Right atrium auricular region (tissue), 2 donors: ENCODE measurements around the gene SORCS3. TPM values are rescaled to one million over a fixed set of nuclear protein-coding genes. Genes with fewer than 3 reads are reported as not detected.

Experiments
- DNase-seq: peaks from one replicate; pipeline ENCODE4 v3.0.0-alpha.2; 2019; ENCODE audit warnings: low spot score
- H3K27ac ChIP-seq, 2 donors: fragments of 200-600 bp; sonication (generic); 1 replicate in 1 of 2; 2 replicates in 1 of 2; pipeline ENCODE4 v1.5.1; 2016 to 2019
- H3K27me3 ChIP-seq, 2 donors: fragments of 200-600 bp; sonication (generic); one replicate each; pipeline versions ENCODE4 v1.5.1 to v1.6.0; 2017 to 2019
- H3K36me3 ChIP-seq: fragments of 200-600 bp; sonication (generic); one replicate; pipeline ENCODE4 v1.5.1; 2016
- H3K4me1 ChIP-seq, 2 donors: fragments of 200-600 bp; sonication (generic); one replicate each; pipeline versions ENCODE4 v1.5.1 to v1.6.0; 2017 to 2019
- H3K4me3 ChIP-seq, 2 donors: fragments of 200-600 bp; sonication (generic); 1 replicate in 1 of 2; 2 replicates in 1 of 2; pipeline ENCODE4 v1.5.1; 2017 to 2019; ENCODE audit warnings: mild to moderate bottlenecking in 1 of 2, moderate library complexity in 1 of 2
- H3K9me3 ChIP-seq, 2 donors: fragments of 200-600 bp; sonication (generic); one replicate each; pipeline ENCODE4 v1.5.1; 2019
- CTCF ChIP-seq, 2 donors: fragments of 200-600 bp; sonication (generic); IDR thresholded peaks; one replicate each; pipeline ENCODE4 v1.5.1; 2019; ENCODE audit warnings: antibody characterized with exemption in 2 of 2
- total RNA-seq, 2 donors: library from RNA; depleted of rRNA; stranded (reverse); fragments of >200 nt; gene quantifications; one replicate each; pipeline ENCODE4 v1.1.0, GENCODE V29; 2016

Gene SORCS3
- total RNA-seq, 2 donors from 2014 or later: 0.07 TPM; not detected in 1

GRCh38 chr10:105259201-105259600, 618.1 kb downstream of the SORCS3 start:
- no peak for TF ChIP-seq CTCF (IDR thresholded peaks at IDR 0.05)
- DNase-seq: no peak
- H3K27me3 ChIP-seq: no peaks in the 10 kb centered on the region

GRCh38 chr10:105262666-105263065, 621.6 kb downstream of the SORCS3 start:
- no peak for DNase-seq
- no peaks in the 10 kb centered on the region for H3K27me3 ChIP-seq
- H3K4me3 ChIP-seq: no peak overlapping the region
- no peaks in the 10 kb centered on the region for H3K4me1 ChIP-seq
- no peak overlapping the region for H3K27ac ChIP-seq
- no peak for TF ChIP-seq CTCF (IDR thresholded peaks at IDR 0.05)
- H3K9me3 ChIP-seq: no peaks in the 10 kb centered on the region
- H3K36me3 ChIP-seq: no peaks in the 10 kb centered on the region

More at GRCh38 chr10:105259201-105259600, 618.1 kb downstream of the SORCS3 start:
- H3K4me1 ChIP-seq: no peaks in the 10 kb centered on the region
- H3K9me3 ChIP-seq: no peaks in the 10 kb centered on the region
- H3K36me3 ChIP-seq: no peaks in the 10 kb centered on the region
- H3K4me3 ChIP-seq: no peak overlapping the region
- H3K27ac ChIP-seq: no peak overlapping the region

GRCh38 chr10:105266966-105267539, 626.0 kb downstream of the SORCS3 start:
- Histone ChIP-seq H3K4me1 (no peaks in the 10 kb centered on the region), H3K27ac (no peak overlapping the region), H3K27me3 (no peaks in the 10 kb centered on the region), H3K9me3 (no peaks in the 10 kb centered on the region), H3K4me3 (no peak overlapping the region), H3K36me3 (no peaks in the 10 kb centered on the region)
- DNase-seq: no peak
- no peak for TF ChIP-seq CTCF (IDR thresholded peaks at IDR 0.05)

DNA sequence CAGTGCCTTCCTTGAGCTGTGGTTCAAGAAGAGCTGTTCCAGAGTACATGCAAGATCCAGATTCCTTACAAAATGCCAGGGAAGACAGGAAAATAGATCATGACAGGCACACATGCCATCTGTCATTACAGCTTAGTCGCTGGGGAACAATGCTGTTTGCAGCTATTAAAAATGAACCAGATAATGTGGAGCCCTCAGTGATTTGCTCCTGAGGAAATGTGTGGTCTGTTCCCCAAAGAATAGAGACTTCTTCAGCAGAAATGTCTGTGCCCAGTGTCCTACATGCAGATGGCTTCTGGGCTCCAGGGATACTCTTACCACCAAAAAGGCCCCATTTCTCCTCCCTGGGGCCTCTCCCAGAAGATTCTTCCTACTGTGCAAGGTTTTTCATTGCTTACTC, 627.9 kb downstream of the SORCS3 start:
- Histone ChIP-seq H3K9me3 (no peaks in the 10 kb centered on the region), H3K4me1 (no peaks in the 10 kb centered on the region), H3K27ac (no peak overlapping the region), H3K36me3 (no peaks in the 10 kb centered on the region), H3K27me3 (no peaks in the 10 kb centered on the region), H3K4me3 (no peak overlapping the region)
- TF ChIP-seq CTCF (IDR thresholded peaks at IDR 0.05): no peak
- no peak for DNase-seq

- H3K4me1 ChIP-seq: no peaks in the 10 kb centered on the region
- no peak overlapping the region for H3K27ac ChIP-seq
- H3K4me3 ChIP-seq: no peak overlapping the region
- H3K9me3 ChIP-seq: no peaks in the 10 kb centered on the region
- no peaks in the 10 kb centered on the region for H3K36me3 ChIP-seq
- H3K27me3 ChIP-seq: no peaks in the 10 kb centered on the region
- DNase-seq: no peak
- no peak for TF ChIP-seq CTCF (IDR thresholded peaks at IDR 0.05)
Measured at GRCh38 chr10:105269689-105270088, 628.6 kb downstream of the SORCS3 start.

GRCh38 chr10:105274556-105275070, 633.5 kb downstream of the SORCS3 start:
- TF ChIP-seq CTCF (IDR thresholded peaks at IDR 0.05): no peak
- Histone ChIP-seq H3K4me1 (no peaks in the 10 kb centered on the region), H3K4me3 (no peak overlapping the region), H3K9me3 (no peaks in the 10 kb centered on the region), H3K27me3 (no peaks in the 10 kb centered on the region), H3K27ac (no peak overlapping the region), H3K36me3 (no peaks in the 10 kb centered on the region)
- no peak for DNase-seq
